H9 (cell line): Measurements from ENCODE around the gene ERRFI1. TPM values are rescaled to one million over a fixed set of nuclear protein-coding genes. Genes with fewer than 3 reads are reported as not detected.

Source experiments
- DNase-seq: peaks from one replicate; pipeline ENCODE4 v3.0.0-alpha.2; 2017
- H2AFZ ChIP-seq: one replicate; pipeline ENCODE4 v1.6.1; 2013; ENCODE audit warnings: mild to moderate bottlenecking, low read length, control low read depth, moderate library complexity
- H2AK5ac ChIP-seq: 2 replicates; pipeline ENCODE4 v1.6.1; 2013; ENCODE audit warnings: low read length, control low read depth, mixed read lengths; ENCODE audit not compliant: insufficient read length
- H2BK120ac ChIP-seq: one replicate; pipeline ENCODE4 v1.6.1; 2013; ENCODE audit warnings: low read depth, mild to moderate bottlenecking, low read length, control low read depth, inconsistent platforms; ENCODE audit not compliant: poor library complexity, severe bottlenecking
- H2BK12ac ChIP-seq: 2 replicates; pipeline ENCODE4 v1.6.1; 2013; ENCODE audit warnings: low read length, control low read depth, mixed read lengths, low read depth; ENCODE audit not compliant: insufficient read length
- H2BK15ac ChIP-seq: 2 replicates; pipeline ENCODE4 v1.6.1; 2013; ENCODE audit warnings: low read depth, low read length, control low read depth
- H2BK20ac ChIP-seq: one replicate; pipeline ENCODE4 v1.6.1; 2013; ENCODE audit warnings: low read depth, mild to moderate bottlenecking, low read length, control low read depth, inconsistent platforms; ENCODE audit not compliant: poor library complexity, severe bottlenecking
- H2BK5ac ChIP-seq: 2 replicates; pipeline ENCODE4 v1.6.1; 2013; ENCODE audit warnings: low read length, control low read depth, mixed read lengths; ENCODE audit not compliant: insufficient read length
- H3K14ac ChIP-seq: 2 replicates; pipeline ENCODE4 v1.6.1; 2013; ENCODE audit warnings: low read length, control low read depth; ENCODE audit not compliant: insufficient read depth
- H3K18ac ChIP-seq: 2 replicates; pipeline ENCODE4 v1.6.1; 2013; ENCODE audit warnings: low read depth, mild to moderate bottlenecking, mixed read lengths, low read length, control low read depth; ENCODE audit not compliant: insufficient read length
- H3K23ac ChIP-seq: 2 replicates; pipeline ENCODE4 v1.6.1; 2013; ENCODE audit warnings: low read length, control low read depth, mixed read lengths, low read depth; ENCODE audit not compliant: insufficient read length
- H3K23me2 ChIP-seq: 2 replicates; pipeline ENCODE4 v1.6.1; 2013; ENCODE audit warnings: low read depth, mild to moderate bottlenecking, mixed read lengths, low read length, control low read depth; ENCODE audit not compliant: insufficient read length, poor library complexity, severe bottlenecking
- H3K27ac ChIP-seq: 2 replicates; pipeline ENCODE4 v1.5.1; 2013; ENCODE audit warnings: low read length, control low read depth, mixed read lengths, low read depth; ENCODE audit not compliant: insufficient read length
- H3K27me3 ChIP-seq: 2 replicates; pipeline ENCODE4 v1.6.1; 2013; ENCODE audit warnings: low read length, control low read depth, inconsistent platforms; ENCODE audit not compliant: insufficient read depth
- H3K4ac ChIP-seq: 2 replicates; pipeline ENCODE4 v1.6.1; 2013; ENCODE audit warnings: low read depth, mild to moderate bottlenecking, control low read depth, inconsistent platforms, low read length, moderate library complexity
- H3K4me1 ChIP-seq: 2 replicates; pipeline ENCODE4 v1.6.1; 2013; ENCODE audit warnings: low read length, control low read depth, inconsistent platforms; ENCODE audit not compliant: insufficient read depth
- H3K4me2 ChIP-seq: 2 replicates; pipeline ENCODE4 v1.6.1; 2013; ENCODE audit warnings: low read length, control low read depth, mixed read lengths; ENCODE audit not compliant: insufficient read length, insufficient read depth
- H3K56ac ChIP-seq: 2 replicates; pipeline ENCODE4 v1.6.1; 2013; ENCODE audit warnings: low read depth, mild to moderate bottlenecking, mixed read lengths, low read length, control low read depth; ENCODE audit not compliant: insufficient read length
- H3K79me1 ChIP-seq: 2 replicates; pipeline ENCODE4 v1.6.1; 2013; ENCODE audit warnings: low read depth, mild to moderate bottlenecking, moderate library complexity, low read length, control low read depth, inconsistent platforms; ENCODE audit not compliant: insufficient read depth, poor library complexity, severe bottlenecking
- H3K79me2 ChIP-seq: 2 replicates; pipeline ENCODE4 v1.6.1; 2013; ENCODE audit warnings: low read length, control low read depth, inconsistent platforms; ENCODE audit not compliant: insufficient read depth
- H3K9ac ChIP-seq: 2 replicates; pipeline ENCODE4 v1.6.1; 2013; ENCODE audit warnings: low read length, control low read depth, mixed read lengths; ENCODE audit not compliant: insufficient read length; ENCODE audit errors: extremely low read depth
- H3K9me3 ChIP-seq: one replicate; pipeline ENCODE4 v1.6.1; 2013; ENCODE audit warnings: low read depth, low read length, inconsistent platforms; ENCODE audit not compliant: control insufficient read depth
- H3T11ph ChIP-seq: one replicate; pipeline ENCODE4 v1.6.1; 2013; ENCODE audit warnings: mild to moderate bottlenecking, low read length, control low read depth, inconsistent platforms
- H4K20me1 ChIP-seq: one replicate; pipeline ENCODE4 v1.6.1; 2013; ENCODE audit not compliant: control insufficient read depth, insufficient read length, insufficient read depth
- H4K5ac ChIP-seq: 2 replicates; pipeline ENCODE4 v1.6.1; 2013; ENCODE audit warnings: low read depth, mild to moderate bottlenecking, mixed read lengths, low read length, control low read depth; ENCODE audit not compliant: insufficient read length
- H4K8ac ChIP-seq: replicated peaks from 2 replicates; pipeline ENCODE4 v1.6.1; 2013; ENCODE audit warnings: low read length, control low read depth, mixed read lengths, low read depth; ENCODE audit not compliant: insufficient read length
- H4K91ac ChIP-seq: 2 replicates; pipeline ENCODE4 v1.6.1; 2013; ENCODE audit warnings: low read depth, mild to moderate bottlenecking, moderate library complexity, mixed read lengths, low read length, control low read depth; ENCODE audit not compliant: insufficient read length
- H3K27ac Mint-ChIP-seq, 3 experiments: 2 replicates in 2 of 3; 3 replicates in 1 of 3; pipeline ENCODE4 v1.8.0; 2020 to 2021; ENCODE audit warnings: mixed read lengths in 3 of 3, mild to moderate bottlenecking in 1 of 3, moderate library complexity in 1 of 3
- H3K27me3 Mint-ChIP-seq: 2 replicates; pipeline ENCODE4 v1.8.0; 2021; ENCODE audit warnings: low read depth, mild to moderate bottlenecking, moderate library complexity, mixed read lengths
- H3K36me3 Mint-ChIP-seq, 3 experiments: 2 replicates in 2 of 3; 3 replicates in 1 of 3; pipeline ENCODE4 v1.8.0; 2020 to 2021; ENCODE audit warnings: low read depth in 3 of 3, mixed read lengths in 3 of 3; ENCODE audit not compliant: insufficient read depth in 1 of 3
- H3K4me1 Mint-ChIP-seq, 2 experiments: 2 replicates each; pipeline ENCODE4 v1.8.0; 2020; ENCODE audit warnings: mixed read lengths in 2 of 2
- H3K4me3 Mint-ChIP-seq, 2 experiments: 2 replicates in 1 of 2; 3 replicates in 1 of 2; pipeline ENCODE4 v1.8.0; 2020 to 2021; ENCODE audit warnings: mild to moderate bottlenecking in 2 of 2, mixed read lengths in 2 of 2, moderate library complexity in 1 of 2
- H3K9me3 Mint-ChIP-seq, 2 experiments: 2 replicates in 1 of 2; 3 replicates in 1 of 2; pipeline ENCODE4 v1.8.0; 2020; ENCODE audit warnings: mild to moderate bottlenecking in 2 of 2, mixed read lengths in 2 of 2, moderate library complexity in 1 of 2
- CTCF ChIP-seq: fragments of 200-600 bp; sonication (generic); conservative IDR thresholded peaks from 3 replicates; pipeline ENCODE4 v1.8.0; 2021; ENCODE audit warnings: antibody characterized with exemption, mild to moderate bottlenecking
- WGBS: extraction: QIAGEN DNeasy Blood & Tissue Kit; methylation state at CpG from one replicate; pipeline ENCODE4 v1.1.7; 2013; ENCODE audit warnings: missing lambda C conversion rate, low lambda C conversion rate, mixed read lengths; ENCODE audit not compliant: insufficient read length; ENCODE audit errors: extremely low coverage; 5-methylcytosine and 5-hydroxymethylcytosine counted together
- total RNA-seq: library from RNA; stranded (reverse); gene quantifications from 2 replicates; pipeline ENCODE4 v1.2.1, GENCODE V29; 2021

The ERRFI1 gene
- total RNA-seq, 1 experiment from 2014 or later: 20.8 TPM

GRCh38 chr1:7984811-7985210 is 41.3 kb downstream of the ERRFI1 start:
- H2BK5ac ChIP-seq: no peak overlapping the region
- no peaks in the 10 kb centered on the region for H3K79me2 ChIP-seq
- Mint-ChIP-seq H3K4me1 (peaks cover 14 to 25% of the 10 kb centered on the region in 2 experiments), H3K36me3 (peaks cover 47 to 71% (median 57%) of the 10 kb centered on the region in 3 experiments), H3K27ac (peak overlapping the region in 1 of 3 experiments; percentile 51; a peak in 1 of 7 replicates), H3K4me3 (no peak overlapping the region), H3K27me3 (no peaks in the 10 kb centered on the region), H3K9me3 (no peaks in the 10 kb centered on the region)
- no peak for DNase-seq
- no peak overlapping the region for H3K27ac ChIP-seq
- no peak overlapping the region for H2AK5ac ChIP-seq
- no peak overlapping the region for H4K91ac ChIP-seq
- no peak overlapping the region for H3K4ac ChIP-seq
- H4K20me1 ChIP-seq: no peaks in the 10 kb centered on the region
- no peaks in the 10 kb centered on the region for H3K9me3 ChIP-seq
- no peak overlapping the region for H2BK120ac ChIP-seq
- WGBS: no CpG with 5 or more reads among the region's 15 CpGs
- H2BK12ac ChIP-seq: no peak overlapping the region
- no peak for TF ChIP-seq CTCF
- no peak overlapping the region for H2BK20ac ChIP-seq
- no peak overlapping the region for H3K9ac ChIP-seq
- no peak overlapping the region for H2BK15ac ChIP-seq
- H3K27me3 ChIP-seq: no peaks in the 10 kb centered on the region
- H2AFZ ChIP-seq: no peak overlapping the region
- no peaks in the 10 kb centered on the region for H3K4me1 ChIP-seq
- H3K18ac ChIP-seq: no peak overlapping the region
- no peak overlapping the region for H4K5ac ChIP-seq
- no peak overlapping the region for H3K23ac ChIP-seq
- no peaks in the 10 kb centered on the region for H3K79me1 ChIP-seq
- H3K4me2 ChIP-seq: no peak overlapping the region
- H3K14ac ChIP-seq: no peak overlapping the region
- no peak overlapping the region for H3K56ac ChIP-seq
- no peaks in the 10 kb centered on the region for H3K23me2 ChIP-seq
- H4K8ac ChIP-seq: no peak overlapping the region
- no peak overlapping the region for H3T11ph ChIP-seq
